Measurements from ENCODE around the gene SNX32. TPM values are rescaled to one million over a fixed set of nuclear protein-coding genes. Genes with fewer than 3 reads are reported as not detected.

SNX32 gene
- total and polyA plus RNA-seq, 9 of the 15 experiments (the other 6 are each of a cell fraction or from before 2014, with no cell fraction given): 0.03 TPM; not detected in 7

- TF ChIP-seq HOMEZ (CRISPR knock-in tag; IDR thresholded peaks at IDR 0.05) (no peak), ATF2 (CRISPR knock-in tag; IDR thresholded peaks at IDR 0.05) (no peak; the same call in 1 of the 2 replicates), ZNF445 (CRISPR knock-in tag; IDR thresholded peaks at IDR 0.05; ENCODE audit: low read depth) (no peak), NFYB (IDR thresholded peaks at IDR 0.05; ENCODE audit: extremely low read depth, insufficient read length) (no peak), E2F3 (CRISPR knock-in tag; IDR thresholded peaks at IDR 0.05) (peak; percentile 42; the same call in 1 of the 2 replicates), ZFX (CRISPR knock-in tag; IDR thresholded peaks at IDR 0.05) (peak; percentile 53), ATF1 (CRISPR knock-in tag; IDR thresholded peaks at IDR 0.05) (no peak), ATF1 (tag; IDR thresholded peaks at IDR 0.05) (peak; percentile 65; the same call in 1 of the 2 replicates), NCOA1 (IDR thresholded peaks at IDR 0.05; ENCODE audit: low read depth) (no peak), HOXB6 (CRISPR knock-in tag; IDR thresholded peaks at IDR 0.05; ENCODE audit: borderline replicate concordance) (no peak), CAMTA2 (CRISPR knock-in tag; conservative IDR thresholded peaks at IDR 0.05) (no peak), YBX1 (IDR thresholded peaks at IDR 0.05) (no peak), SIN3B (IDR thresholded peaks at IDR 0.05; ENCODE audit: low read depth) (no peak), TAF7 (tag; IDR thresholded peaks at IDR 0.05) (no peak), ZNF197 (CRISPR knock-in tag; IDR thresholded peaks at IDR 0.05; ENCODE audit: low read depth) (no peak), SMARCC2 (IDR thresholded peaks at IDR 0.05; ENCODE audit: low read depth) (peak; percentile 45; the same call in 1 of the 2 replicates), L3MBTL2 (IDR thresholded peaks at IDR 0.05) (peak; percentile 99), HDAC6 (IDR thresholded peaks at IDR 0.05; ENCODE audit: low read depth, low read length) (no peak), TRIM24 (IDR thresholded peaks at IDR 0.05) (no peak)
- TF ChIP-seq, protein P1, sequence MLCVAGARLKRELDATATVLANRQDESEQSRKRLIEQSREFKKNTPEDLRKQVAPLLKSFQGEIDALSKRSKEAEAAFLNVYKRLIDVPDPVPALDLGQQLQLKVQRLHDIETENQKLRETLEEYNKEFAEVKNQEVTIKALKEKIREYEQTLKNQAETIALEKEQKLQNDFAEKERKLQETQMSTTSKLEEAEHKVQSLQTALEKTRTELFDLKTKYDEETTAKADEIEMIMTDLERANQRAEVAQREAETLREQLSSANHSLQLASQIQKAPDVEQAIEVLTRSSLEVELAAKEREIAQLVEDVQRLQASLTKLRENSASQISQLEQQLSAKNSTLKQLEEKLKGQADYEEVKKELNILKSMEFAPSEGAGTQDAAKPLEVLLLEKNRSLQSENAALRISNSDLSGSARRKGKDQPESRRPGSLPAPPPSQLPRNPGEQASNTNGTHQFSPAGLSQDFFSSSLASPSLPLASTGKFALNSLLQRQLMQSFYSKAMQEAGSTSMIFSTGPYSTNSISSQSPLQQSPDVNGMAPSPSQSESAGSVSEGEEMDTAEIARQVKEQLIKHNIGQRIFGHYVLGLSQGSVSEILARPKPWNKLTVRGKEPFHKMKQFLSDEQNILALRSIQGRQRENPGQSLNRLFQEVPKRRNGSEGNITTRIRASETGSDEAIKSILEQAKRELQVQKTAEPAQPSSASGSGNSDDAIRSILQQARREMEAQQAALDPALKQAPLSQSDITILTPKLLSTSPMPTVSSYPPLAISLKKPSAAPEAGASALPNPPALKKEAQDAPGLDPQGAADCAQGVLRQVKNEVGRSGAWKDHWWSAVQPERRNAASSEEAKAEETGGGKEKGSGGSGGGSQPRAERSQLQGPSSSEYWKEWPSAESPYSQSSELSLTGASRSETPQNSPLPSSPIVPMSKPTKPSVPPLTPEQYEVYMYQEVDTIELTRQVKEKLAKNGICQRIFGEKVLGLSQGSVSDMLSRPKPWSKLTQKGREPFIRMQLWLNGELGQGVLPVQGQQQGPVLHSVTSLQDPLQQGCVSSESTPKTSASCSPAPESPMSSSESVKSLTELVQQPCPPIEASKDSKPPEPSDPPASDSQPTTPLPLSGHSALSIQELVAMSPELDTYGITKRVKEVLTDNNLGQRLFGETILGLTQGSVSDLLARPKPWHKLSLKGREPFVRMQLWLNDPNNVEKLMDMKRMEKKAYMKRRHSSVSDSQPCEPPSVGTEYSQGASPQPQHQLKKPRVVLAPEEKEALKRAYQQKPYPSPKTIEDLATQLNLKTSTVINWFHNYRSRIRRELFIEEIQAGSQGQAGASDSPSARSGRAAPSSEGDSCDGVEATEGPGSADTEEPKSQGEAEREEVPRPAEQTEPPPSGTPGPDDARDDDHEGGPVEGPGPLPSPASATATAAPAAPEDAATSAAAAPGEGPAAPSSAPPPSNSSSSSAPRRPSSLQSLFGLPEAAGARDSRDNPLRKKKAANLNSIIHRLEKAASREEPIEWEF (CRISPR knock-in tag; IDR thresholded peaks at IDR 0.05): no peak
Observed at GRCh38 chr11:65899356-65900124, 65.8 kb downstream of the SNX32 start (continued).
